Measurements from ENCODE around the gene RAB1A. TPM values are rescaled to one million over a fixed set of nuclear protein-coding genes. Genes with fewer than 3 reads are reported as not detected.

RAB1A gene
- total and polyA plus RNA-seq, 9 of the 15 experiments (the other 6 are each of a cell fraction or from before 2014, with no cell fraction given), result 43.8 to 163 (median 67.7) TPM

- TF ChIP-seq ZNF780A (CRISPR knock-in tag; IDR thresholded peaks at IDR 0.05), result no peak
- no peak for TF ChIP-seq ZNF3 (CRISPR knock-in tag; IDR thresholded peaks at IDR 0.05)
- TF ChIP-seq ZNF146 (CRISPR knock-in tag; IDR thresholded peaks at IDR 0.05; ENCODE audit: unreplicated experiment), result no peak
- TF ChIP-seq ILF3 (IDR thresholded peaks at IDR 0.05; ENCODE audit: borderline replicate concordance), result no peak
- no peak for TF ChIP-seq DIDO1 (tag; IDR thresholded peaks at IDR 0.05; ENCODE audit: low read depth)
- no peak for TF ChIP-seq ZNF143 (CRISPR knock-in tag; IDR thresholded peaks at IDR 0.05)
- TF ChIP-seq SREBF2 (CRISPR knock-in tag; IDR thresholded peaks at IDR 0.05), result no peak
- no peak for TF ChIP-seq BHLHE40 (IDR thresholded peaks at IDR 0.05; ENCODE audit: low read length)
- TF ChIP-seq BRF1 (IDR thresholded peaks at IDR 0.05; ENCODE audit: borderline replicate concordance, extremely low read depth, insufficient read length), result no peak
- no peak for TF ChIP-seq ZNF395 (CRISPR knock-in tag; IDR thresholded peaks at IDR 0.05)
- no peak for TF ChIP-seq HMGXB4 (CRISPR knock-in tag; IDR thresholded peaks at IDR 0.05)
- TF ChIP-seq TAF15 (IDR thresholded peaks at IDR 0.05; ENCODE audit: low read depth, low read length), result no peak
- TF ChIP-seq MEIS2 (IDR thresholded peaks at IDR 0.05; ENCODE audit: partially characterized antibody), result no peak
- no peak for TF ChIP-seq MEF2A (IDR thresholded peaks at IDR 0.05; ENCODE audit: control insufficient read depth, low read depth, low read length)
- no peak for TF ChIP-seq TARDBP (IDR thresholded peaks at IDR 0.05)
- TF ChIP-seq GATAD2A (IDR thresholded peaks at IDR 0.05), result no peak
- in situ Hi-C loops (cut with MboI), result no loop called here
- POLR2A ChIA-PET, result interaction anchor here (0.6 to 2.3 kb wide), 6 partner anchors 8 to 183 kb away, joined by 3 to 9 read pairs (median 3); no protein-coding TSS in a partner anchor
- H3K27me3 ChIP-seq (ENCODE audit: control insufficient read depth in 2 of 2, insufficient read depth in 2 of 2, low read length in 2 of 2), result no peaks in the 10 kb centered on the region
- no peaks in the 10 kb centered on the region for H3K9me1 ChIP-seq (ENCODE audit: control insufficient read depth, insufficient read depth, low read length)
- no peaks in the 10 kb centered on the region for H3K9me3 ChIP-seq (replicated peaks; ENCODE audit: control insufficient read depth, insufficient read depth, low read depth, low read length)
- CTCF ChIA-PET (ENCODE audit: low intra/inter-chr PET ratio), result no interaction called here
- H3K4me1 ChIP-seq (replicated peaks in 1 of 2; ENCODE audit: control insufficient read depth in 2 of 2, insufficient read depth in 2 of 2, low read length in 2 of 2), result peaks cover 12 to 27% of the 10 kb centered on the region in 2 experiments; a peak in 4 of 5 replicates
- peak overlapping the region in 1 of 2 experiments; percentile 94; a peak in 1 of 4 replicates for H3K9ac ChIP-seq (ENCODE audit: insufficient read depth in 1 of 2, low read depth in 2 of 2, low read length in 2 of 2)
- H3K4me2 ChIP-seq (ENCODE audit: insufficient read depth, low read length), result peak overlapping the region; percentile 81
- H3K27ac ChIP-seq (ENCODE audit: extremely low read depth, low read depth, low read length), result no peak overlapping the region
- DNase-seq (ENCODE audit: extremely low read depth in 1 of 4, low spot score in 3 of 4) (no peak), ATAC-seq (no peak), FAIRE-seq (no peak)
- peaks cover 21% of the 10 kb centered on the region for H3K79me2 ChIP-seq (ENCODE audit: control insufficient read depth, insufficient read depth, low read length)
- peaks cover 6% of the 10 kb centered on the region for H4K20me1 ChIP-seq (replicated peaks; ENCODE audit: control insufficient read depth, insufficient read depth, low read length)
- no peak overlapping the region for H2AFZ ChIP-seq (ENCODE audit: low read depth, low read length)
- no peak overlapping the region for H3K4me3 ChIP-seq
- no TSS peak for BruUV-seq (replicated peaks)
- H3K36me3 ChIP-seq (ENCODE audit: control insufficient read depth, insufficient read depth, low read length), result no peaks in the 10 kb centered on the region; the same call in 2 of the 3 replicates
- intact Hi-C loops (cut with micrococcal nuclease), result no loop called here
- WGBS (ENCODE audit: insufficient coverage, low coverage, missing lambda C conversion rate), result 76% methylated on average over 4 of the region's 4 CpGs
These were observed 75.0 kb downstream of the RAB1A start for GRCh38 chr2:65054749-65055421.

Measured in K562 (cell line).